Fibroblast of skin of right biceps (primary cell): ENCODE measurements around the gene DUSP1.

Experiments used
- DNase-seq: peaks from one replicate; pipeline ENCODE4 v3.0.0-alpha.2; 2013

The DUSP1 gene

DNA sequence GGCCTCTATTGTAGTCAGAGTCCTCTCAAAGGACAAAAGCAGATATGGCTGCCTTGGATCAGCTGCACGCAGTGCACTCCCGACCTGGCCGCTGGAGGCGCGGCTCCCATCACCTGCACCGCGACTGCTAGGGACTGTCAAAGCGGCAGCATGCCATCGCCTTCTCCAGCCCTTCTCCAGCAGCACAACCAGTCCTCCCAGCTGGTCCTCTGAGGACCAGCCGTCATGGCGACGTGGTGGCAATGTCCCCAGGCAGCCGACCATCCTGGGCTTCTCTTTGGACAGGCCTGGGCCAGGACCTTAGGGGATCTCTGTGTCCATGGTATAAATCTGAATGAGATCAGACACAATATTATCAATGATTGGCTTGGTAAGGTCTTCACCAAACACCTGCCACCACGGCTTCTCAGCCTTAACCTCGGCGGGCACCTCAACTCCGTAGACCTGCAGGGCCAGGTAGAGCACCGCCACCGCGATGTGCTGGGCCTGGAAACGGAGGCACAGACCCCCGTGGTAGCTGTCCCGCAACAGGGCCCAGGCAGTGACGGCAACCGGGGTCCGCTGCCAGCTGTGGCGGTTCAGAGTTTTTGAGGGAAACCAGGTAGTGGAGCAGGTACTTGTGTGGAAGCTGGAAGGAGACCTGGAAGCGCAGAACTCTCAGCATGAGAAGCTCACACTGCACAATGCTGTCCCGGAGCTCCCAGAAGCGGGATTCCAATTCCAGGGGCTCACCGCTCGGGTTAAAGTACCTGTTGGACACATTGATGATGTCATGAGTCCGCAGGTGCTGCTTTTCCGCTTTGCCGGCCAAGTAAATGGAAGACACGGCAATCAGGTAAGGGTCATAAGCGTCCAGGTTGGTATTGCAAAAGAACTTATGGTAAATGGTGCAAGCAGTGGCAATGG lies 8.5 kb downstream of the DUSP1 start:
- no peak for DNase-seq

DNA sequence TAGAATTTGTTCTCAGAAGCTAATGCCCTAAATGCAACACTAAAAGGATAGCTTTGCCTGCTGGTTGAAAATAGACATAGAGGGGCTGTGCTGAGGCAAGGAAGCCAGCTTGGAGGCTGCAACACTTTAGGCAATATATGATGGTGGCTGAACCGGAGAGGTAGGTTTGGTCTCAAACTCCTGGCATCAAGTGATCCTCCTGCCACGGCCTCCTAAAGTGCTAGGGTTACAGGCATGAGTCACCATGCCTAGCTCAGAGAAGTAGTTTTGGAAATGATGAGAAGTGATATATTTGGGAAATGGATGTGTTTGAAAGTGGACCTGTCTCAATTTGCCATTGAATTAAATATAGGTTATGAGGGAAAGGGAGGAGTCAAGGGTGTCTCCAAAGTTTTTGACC lies 10.0 kb downstream of the DUSP1 start:
- no peak for DNase-seq

DNA sequence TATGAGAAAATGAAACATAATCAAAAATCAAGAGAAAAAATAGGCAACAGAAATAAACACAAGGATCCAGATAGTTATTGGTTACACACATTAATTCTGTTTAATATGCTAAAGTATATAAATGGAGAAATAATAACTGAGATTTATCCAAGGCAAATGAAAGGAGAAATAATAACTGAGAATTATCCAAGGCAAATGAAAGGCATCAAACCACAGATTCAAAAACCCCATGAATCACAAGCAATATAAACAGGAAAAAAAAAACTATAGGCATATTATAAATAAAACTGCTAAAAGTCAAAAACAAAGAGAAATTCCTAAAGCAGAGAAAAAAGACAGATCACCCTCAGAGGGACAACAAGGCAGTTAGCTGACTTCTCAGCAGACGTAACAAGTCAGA lies 10.9 kb downstream of the DUSP1 start:
- DNase-seq: no peak

DNA sequence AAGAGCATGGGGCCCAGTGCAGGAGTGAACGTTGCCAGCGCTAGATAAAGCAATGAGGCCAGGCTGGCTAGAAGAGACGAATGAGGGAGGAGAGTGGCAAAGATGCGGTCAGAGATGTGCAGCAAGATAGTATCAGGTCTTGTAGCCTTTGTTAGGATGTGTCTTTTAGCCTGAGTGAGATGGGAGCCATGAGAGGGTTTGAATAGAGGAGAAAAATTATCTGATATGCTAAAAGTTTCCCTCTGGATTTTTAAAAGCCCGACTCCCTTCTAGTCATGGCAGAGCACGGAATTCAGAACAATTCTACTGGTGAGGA lies 12.2 kb downstream of the DUSP1 start:
- no peak for DNase-seq

DNA sequence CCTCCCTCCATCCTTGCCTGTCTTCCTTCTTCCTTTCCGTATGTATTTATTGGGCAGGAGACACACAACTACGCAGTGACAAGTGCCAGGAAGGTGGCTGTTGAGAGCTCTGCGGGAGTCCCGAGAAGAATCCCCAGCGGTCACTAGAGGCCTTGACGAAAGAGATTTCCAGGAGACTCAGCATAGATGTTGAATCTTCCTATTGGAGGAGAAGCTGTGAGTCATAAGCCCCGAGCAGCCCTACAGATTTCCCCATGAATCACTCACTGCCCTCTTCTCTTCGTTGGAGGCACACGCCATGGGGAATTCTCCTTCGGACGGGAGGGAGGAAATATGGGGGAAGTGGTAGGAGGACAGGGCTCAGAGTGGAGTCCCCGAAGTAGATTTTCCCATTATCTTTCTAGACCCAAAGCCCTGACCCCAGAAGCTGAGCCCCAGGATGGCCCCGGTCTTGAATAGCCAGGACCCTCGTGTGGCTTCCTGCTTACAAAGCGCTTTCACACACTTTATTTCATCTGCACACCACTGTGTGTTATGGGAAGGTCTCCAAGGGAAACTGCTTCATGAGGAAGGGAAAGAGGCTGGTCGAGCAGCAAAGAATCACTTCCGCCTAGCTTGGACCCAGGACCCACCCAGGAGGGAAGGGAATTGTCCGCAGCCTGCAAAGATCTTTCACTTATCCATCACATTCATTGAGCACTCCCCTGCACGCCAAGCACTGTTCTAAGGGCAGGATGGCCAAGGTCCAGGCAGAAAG lies 12.7 kb downstream of the DUSP1 start:
- peak; percentile 95 for DNase-seq

DNA sequence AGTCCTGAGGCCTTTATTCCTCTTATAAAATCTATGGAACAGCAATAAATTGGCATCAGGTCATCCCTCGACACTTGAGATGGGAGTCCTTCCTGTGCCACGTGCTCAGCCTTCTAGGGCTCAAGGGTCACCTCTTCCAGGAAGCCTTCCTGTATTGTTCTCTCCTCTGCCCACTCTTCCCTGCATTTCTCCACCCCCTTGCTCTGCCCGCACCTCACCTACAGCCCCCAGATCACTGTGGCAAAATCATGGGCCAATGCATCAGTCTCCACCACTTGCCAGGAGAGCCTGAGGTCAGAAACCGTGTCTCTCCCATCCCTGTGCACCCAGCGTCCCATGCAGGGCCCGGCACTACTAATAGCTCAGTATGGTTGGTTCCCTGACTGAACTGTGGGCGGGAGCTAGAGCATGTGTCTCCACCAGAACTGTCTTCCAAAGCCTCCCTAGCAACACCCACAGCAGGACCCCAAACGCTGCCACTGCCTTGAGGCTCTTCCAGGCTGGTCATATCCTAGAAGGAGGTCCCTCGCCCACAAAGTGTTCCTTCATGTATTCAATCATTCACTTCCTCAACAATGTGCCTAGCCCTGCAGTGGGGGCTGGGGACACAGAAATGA lies 13.5 kb downstream of the DUSP1 start:
- DNase-seq: no peak

DNA sequence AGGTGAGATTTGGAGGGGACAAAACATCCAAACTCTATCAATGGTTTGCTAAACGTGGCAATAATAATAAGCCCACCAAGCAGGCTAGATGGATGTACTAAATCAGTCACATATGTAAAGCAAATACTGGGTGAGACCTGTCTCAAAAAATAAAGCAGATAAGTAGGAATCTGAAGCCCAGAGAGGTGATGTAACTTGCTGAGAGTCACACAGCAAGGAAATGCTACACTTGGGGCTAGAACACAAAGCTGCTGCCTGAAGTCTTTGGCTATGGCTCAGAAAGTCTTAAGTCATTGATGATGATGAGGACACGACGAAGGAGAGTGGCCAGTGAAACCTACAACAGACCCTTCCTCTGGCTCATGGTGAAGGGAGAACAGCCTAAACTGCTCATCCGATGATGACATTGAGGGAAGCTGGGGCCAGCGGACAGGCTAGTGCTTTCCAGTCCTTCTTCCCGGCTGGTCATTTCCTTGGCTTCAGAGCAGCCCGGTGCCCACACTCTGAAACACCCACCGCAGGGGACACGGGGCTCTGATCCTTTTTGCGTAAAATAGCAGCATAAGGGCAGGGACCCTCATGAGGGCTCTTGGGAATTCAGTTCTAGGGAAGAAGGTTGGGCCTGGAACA lies 14.1 kb downstream of the DUSP1 start:
- DNase-seq: no peak

DNA sequence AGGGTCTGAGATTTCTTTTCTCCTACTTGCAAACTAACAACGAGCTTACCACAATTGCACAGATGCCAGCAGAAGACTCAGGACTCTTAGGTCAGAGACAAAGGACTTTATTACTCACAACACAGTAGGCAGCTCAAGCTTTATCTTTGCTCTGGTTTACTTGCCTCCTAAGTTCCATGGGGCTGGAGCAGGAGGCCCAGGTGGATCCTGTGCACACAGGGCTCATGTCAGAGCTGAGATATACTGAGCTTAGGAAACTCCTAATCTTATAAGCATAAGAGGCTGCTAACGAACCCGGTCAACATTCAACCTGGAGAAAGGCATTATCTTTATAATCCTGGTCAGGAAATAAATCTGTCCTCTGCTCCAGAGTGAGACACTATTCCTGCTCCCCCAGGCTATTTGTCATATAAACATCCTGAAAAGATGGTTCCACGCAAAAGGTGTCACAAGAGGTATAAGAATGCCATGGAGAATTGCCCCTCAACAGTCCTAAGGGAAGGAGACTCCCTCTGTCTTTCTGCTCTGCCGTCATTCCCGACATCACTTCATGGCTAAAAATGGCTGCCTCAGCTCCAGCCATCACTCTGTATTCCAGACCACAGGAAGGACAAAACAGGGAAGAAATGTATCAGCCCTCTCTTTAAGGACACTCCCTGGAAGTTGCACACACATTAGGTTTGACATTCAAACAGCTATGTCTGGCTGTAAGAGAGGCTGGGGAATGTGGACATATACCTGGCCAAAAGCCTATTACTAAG lies 16.2 kb downstream of the DUSP1 start:
- DNase-seq: no peak

DNA sequence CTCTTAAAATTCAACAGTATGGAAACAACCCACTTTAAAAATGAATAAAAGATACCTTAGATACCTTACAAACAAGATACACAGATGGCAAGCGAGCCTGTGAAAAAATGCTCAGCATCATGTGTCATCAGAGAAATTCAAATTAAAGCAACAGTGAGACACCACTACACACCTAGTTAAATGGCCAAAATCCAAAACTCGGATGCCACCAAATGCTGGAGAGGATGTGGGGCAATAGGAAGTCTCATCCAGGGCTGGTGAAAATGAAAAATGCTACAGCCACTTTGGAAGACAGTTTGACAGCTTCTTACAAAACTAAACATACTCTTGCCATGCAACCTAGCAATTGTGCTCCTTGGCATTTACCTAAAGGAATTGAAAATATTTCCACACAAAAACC lies 17.9 kb downstream of the DUSP1 start:
- DNase-seq: no peak

DNA sequence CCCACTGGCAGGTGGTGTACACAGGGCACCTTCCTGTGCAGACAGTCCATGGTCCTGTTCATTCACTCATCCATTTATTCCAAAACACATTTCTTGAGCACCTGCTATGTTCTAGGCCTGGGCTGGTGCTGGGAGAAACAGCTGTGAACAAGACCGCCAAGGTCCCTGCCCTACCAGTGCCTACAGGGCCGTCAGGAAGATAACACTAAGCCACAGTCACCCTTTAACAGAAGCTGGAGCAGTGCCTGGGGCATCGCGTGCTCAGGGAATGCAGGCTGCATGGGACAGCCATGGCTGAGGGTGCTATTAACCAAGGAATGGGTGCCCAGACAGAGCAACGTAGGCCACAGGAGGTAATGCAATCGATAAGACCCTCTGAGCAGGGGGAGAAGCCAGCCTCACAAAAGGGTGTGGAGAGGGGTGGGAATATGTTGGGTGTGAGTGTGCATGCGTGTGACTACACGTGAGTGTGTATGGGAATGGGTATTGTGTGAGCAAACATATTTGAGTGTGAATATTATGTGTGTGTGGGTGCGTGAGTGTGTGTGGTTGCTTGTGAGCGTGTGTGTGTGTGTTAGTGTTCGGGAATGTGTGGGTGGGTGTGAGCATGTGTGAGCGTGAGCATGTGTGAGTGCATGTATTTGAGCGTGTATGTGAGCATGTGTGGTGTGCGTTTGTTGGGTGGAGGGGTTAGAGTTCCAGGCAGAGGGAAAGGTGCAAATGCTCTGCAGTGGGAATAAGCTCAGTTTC lies 19.1 kb downstream of the DUSP1 start:
- no peak for DNase-seq

DNA sequence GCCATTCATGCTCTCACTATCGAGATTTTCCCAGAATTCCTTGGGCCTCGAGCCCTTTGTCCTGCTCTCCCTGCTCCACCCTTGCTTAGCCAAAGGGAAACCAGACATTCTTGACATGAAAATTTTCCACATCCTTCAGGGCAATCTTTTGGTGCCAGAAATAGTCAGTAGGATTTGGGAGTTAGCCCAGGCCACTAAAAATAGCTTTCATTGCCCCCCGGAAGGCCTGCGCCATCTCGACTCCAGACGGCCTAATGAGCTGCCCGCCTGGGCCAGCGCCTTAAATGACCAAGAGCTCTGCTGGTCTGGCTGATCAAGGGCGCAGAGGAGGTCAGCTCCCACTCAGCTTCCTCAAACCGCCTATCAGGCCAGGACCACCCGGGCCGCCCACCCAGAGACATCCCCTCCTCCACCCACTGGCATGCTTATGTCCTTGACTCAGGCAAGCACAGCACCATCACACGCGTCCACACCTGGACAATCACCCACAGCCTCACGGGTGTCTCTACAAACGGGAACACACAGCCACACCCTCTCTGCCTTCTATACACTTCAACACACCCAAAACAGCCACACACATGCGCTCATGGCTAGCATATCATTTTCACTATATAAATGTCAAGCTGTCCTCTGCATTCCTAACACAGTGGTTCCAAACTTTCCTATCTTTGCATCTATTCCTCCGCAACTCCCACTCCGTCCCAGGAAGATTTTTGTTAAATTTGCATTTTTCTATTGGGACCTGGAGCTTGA lies 20.9 kb downstream of the DUSP1 start:
- no peak for DNase-seq

DNA sequence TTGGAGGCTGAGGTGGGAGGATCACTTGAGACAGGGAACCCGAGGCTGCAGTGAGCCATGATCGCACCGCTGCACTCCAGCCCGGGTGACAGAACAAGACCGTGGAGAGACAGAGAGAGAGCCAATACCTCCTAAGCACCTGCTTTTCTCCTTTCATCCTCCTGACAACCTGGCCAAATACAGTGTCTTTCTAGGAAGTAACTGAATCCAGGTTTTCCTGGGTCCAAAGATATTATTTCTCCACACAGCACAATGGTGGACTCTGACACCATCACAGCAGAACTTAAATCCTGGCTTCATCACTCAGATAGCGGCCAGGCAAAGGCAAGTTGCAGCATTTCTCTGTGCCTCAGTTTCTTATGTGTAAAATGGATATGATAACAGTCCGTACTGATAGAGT lies 21.9 kb downstream of the DUSP1 start:
- no peak for DNase-seq

DNA sequence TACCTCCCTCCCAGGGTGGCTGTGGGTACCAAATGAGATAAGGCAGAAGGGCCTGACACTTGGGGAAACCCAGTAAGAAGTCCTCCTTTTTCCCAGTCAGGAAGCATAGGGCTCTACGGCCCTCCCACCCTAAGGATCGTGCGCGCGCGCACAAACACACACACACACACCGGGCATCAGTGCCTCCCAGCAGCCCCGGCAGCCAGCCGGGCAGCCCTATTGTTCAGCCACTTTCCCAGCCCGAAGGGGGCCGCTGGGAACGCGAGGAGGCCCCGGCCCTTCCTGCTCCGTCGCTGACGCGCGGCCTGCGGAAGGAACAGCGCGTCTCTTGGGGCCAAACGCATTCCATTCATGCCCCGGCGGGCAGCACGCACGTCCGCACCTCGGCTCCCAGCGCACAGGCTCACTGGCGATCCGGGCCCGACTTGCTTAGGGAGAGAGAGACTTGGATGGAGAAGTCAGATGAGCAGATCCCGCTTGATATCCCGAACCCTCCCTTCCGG lies 22.6 kb downstream of the DUSP1 start:
- DNase-seq: peak; percentile 70

DNA sequence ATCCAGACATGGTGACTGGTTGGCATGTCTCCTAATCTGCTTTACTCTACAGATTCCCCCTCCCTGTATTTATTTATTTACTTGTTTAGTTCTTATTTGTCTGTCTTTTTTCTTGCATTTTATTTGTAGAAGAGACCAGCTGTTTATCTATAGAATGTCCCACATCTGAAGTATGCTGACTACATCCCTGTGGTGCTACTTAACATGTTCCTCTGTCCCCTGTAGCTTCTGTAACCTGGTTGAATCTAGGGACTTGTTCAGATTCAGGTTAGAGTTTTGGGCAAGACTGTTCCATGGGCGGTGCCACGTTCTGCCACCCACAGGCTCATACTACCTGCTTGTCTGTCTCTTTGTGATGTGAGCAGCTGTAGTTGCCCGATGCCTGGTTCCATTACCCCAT lies 23.5 kb downstream of the DUSP1 start:
- no peak for DNase-seq

DNA sequence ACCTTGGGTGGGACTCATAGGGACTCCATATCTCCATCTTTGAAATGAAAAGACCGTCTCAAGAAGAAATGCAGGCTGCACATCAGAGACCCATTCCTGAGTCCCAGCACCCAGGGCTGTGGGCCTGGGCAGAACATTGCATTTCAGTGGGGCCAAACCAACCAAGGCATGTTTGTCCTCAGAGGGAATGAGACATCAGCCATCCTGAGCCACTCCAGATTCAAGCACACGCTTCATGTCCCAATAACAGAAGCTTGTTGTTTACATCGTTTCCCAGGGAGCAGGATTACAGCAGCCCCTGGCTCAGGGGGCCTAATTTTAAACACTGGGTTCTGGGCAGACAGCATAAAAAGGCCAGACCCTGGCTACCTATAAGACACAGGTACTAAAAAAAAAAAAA lies 24.3 kb downstream of the DUSP1 start:
- DNase-seq: no peak

DNA sequence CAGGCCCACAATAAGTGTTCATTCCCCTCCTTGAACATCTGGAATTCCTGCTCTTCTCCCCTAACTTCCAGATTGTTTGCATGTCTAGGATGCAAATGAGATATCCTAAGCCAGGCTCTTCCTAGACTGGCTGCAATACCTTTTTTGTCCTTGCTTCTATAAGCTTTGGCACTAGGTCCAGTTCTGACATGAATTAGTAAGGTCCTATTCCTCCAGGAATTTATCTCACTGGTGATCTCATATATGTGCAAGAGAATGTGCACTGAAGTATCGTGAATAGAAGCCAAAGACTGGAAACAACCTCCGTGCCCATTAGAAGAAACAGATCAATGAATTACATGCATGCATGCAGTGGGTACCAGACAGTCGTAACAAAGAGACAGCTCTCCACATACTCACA lies 25.2 kb downstream of the DUSP1 start:
- peak; percentile 25 for DNase-seq

DNA sequence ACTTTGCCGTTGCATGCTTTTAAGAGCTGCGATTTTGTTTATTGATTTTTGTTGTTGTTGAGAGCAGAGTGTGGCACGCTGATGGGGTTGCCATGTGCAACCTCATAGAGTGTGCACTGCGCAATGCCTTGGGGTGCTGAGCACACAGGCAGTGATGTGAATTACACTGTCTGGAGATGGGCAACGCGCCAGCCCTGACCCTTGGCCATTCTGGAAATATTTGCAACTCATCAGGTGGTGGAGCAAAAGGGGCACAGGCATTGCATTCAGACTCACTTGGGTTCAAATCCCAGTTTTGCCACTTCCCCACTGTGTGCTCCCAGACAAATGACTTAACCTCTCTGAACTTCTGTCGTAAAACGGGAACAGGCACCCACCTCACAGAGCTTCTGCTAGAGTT lies 25.6 kb downstream of the DUSP1 start:
- no peak for DNase-seq

DNA sequence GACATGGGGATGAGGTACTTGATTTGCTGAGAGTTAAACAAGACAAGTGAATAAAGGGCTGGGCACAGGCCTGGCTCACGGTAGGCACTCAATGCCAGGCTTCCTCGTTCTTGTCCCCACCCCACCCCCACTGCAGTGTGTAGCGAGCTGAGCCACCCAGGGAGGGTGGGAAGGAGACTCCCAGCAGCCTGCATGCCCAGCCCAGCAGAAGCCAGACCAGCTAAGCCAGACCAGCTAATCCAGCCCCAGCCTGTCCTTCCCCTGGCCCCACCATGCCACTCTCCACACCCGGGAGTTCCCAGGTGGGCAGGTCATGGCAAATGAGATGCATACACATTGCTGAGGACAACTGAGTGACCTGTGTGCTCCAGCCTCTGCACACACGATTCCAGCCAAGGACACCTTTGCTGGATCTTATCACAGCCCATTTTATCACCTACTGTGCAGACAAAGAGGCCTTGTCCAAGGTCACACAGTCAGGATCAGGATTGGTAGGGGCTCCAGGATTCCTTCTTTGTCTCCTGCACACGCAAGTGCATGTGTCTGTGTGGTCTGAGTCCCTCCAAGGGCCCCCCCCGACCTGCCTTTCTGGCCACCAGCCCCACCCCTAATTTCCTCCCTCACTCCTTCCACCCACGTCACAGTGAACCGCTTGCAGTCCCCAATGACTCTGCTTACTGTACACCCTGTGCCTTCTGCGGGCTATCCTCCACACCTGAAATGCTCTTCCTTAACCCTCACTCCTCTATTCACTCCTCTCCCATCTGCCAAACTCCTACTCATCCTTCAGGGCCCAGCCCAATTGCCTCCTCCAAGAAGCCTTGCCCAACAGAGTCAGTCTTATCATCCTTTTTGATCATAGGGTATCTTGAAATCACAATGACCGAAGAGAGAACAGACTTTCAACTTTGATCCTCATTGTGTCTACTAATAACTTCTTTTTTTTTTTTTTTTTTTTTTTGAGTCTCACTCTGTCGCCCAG lies 26.6 kb downstream of the DUSP1 start:
- DNase-seq: no peak

DNA sequence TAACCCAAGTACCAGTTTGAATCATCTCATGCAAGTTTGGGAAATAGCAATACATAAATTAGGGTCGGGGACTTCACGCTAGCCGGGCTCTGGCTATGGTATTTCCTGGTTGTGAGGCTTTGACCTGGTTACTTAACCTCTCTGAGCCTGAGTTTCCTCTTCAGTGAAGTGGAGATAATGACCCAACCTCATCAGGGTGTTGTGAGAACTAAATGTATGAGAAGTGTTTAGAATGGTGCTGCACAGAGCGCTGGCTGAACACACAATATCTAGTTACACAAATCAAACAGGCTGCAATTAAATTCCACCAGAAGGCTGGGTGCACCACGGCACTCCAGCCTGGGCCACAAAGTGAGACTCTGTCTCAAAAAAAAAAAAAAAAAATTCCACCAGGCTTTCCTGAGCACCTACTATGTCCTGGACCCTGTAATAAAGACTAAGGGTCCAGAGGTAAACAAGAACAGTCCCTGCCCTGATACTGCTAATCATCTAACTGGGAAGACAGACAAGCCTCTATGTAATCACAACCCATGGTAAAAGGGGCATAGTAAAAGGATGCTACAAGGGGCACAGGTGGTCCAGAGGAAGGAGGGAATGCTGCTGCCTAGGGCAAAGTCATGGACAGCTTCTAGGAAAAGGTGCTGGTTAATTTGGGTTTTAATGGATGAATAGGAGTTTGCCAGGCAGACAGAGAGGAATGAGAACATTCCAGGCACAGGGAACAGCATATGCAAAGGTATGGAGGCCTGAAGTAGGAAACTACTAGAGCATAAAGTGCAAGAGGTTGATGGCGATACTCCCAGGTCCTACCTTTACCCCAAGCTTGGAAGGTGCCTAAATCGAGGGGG lies 27.7 kb downstream of the DUSP1 start:
- DNase-seq: no peak
